GM20000 (cell line): ENCODE results near the gene LRBA.
"Not testable (repeated sequence)": the region's sequence is repeated elsewhere in the genome, so short reads cannot be mapped to it uniquely, and the experiment has no call there.

ENCODE experiments used
- DNase-seq: peaks from one replicate; pipeline ENCODE4 v3.0.0; 2012; ENCODE audit warnings: low spot score
- TF ChIP-seq, protein P1 (sequence below): IDR thresholded peaks from 2 replicates; pipeline ENCODE4 v1.5.1; 2012; ENCODE audit warnings: mild to moderate bottlenecking, control low read depth; ENCODE audit errors: extremely low read depth, missing control alignments

The LRBA gene

DNA sequence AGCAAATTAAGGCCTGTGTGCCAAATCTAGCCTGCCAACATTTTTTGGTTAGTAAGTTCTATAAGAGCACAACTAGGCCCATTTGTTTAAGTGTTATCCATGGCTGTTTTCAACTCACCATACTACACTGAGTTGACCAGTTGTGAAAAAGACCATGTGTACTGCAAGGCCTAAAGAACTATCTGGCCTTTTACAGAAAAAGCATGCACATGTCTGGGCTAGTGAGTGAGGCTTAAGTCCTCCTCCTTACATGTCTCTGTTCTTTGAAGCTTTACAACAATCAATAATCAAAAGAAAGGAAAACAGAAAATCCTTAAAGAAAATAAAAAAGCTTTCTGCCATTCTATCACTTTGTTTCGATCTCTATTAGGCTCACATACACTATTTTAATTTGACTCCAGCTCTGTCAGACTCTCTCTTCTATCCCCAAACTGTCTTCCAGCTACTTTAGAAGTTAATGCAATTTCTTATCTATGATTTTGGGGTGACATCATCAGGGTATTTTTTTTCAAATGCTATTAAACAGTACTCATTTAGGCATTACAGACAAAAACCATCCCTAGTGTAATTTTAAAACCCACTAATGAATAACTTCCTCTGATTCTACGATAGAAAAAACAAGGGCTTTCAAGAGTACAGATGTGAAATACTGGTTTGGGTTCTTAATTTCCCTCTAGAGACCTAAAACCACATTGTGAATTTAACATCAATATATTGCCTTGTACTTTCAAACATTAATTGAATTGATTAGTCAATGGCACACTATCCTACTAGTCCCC lies 271.3 kb downstream of the LRBA start:
- DNase-seq: no peak
- TF ChIP-seq, protein P1, sequence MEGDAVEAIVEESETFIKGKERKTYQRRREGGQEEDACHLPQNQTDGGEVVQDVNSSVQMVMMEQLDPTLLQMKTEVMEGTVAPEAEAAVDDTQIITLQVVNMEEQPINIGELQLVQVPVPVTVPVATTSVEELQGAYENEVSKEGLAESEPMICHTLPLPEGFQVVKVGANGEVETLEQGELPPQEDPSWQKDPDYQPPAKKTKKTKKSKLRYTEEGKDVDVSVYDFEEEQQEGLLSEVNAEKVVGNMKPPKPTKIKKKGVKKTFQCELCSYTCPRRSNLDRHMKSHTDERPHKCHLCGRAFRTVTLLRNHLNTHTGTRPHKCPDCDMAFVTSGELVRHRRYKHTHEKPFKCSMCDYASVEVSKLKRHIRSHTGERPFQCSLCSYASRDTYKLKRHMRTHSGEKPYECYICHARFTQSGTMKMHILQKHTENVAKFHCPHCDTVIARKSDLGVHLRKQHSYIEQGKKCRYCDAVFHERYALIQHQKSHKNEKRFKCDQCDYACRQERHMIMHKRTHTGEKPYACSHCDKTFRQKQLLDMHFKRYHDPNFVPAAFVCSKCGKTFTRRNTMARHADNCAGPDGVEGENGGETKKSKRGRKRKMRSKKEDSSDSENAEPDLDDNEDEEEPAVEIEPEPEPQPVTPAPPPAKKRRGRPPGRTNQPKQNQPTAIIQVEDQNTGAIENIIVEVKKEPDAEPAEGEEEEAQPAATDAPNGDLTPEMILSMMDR: no peak

DNA sequence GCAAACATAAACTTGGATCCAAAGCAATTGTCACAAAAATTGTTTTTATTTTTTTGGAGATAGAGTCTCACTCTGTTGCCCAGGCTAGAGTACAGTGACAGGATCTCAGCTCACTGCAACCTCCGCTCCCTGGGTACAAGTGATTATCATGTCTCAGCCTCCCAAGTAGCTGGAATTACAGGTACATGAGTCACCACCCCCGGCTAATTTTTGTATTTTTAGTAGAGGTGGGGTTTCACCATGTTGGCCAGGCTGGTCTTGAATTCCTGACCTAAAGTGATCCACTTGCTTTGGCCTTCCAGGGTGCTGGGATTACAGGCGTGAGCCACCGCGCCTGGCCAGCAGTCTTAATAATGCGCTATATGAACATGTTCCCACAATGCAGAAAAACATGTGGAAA lies 272.2 kb downstream of the LRBA start:
- DNase-seq: not testable (repeated sequence)

DNA sequence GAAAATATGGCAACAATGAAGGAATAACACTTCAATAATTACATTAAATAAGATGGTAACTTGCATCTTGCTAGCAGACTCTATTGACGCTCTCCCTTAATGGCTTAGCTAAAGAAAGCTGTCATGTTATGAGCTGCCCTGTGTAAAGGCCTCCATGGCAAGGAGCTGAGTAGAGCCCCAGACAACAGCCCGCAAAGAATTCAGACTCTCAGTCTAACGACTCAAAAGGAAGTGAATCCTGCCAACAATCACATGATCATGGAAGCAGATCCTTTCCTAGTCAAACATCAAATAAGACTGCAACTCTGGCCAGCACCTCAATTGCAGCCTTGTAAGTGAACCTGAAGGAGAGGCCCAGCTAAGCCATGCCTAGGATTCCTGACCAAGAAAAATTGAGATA lies 275.5 kb downstream of the LRBA start:
- TF ChIP-seq, protein P1: no peak
- no peak for DNase-seq

DNA sequence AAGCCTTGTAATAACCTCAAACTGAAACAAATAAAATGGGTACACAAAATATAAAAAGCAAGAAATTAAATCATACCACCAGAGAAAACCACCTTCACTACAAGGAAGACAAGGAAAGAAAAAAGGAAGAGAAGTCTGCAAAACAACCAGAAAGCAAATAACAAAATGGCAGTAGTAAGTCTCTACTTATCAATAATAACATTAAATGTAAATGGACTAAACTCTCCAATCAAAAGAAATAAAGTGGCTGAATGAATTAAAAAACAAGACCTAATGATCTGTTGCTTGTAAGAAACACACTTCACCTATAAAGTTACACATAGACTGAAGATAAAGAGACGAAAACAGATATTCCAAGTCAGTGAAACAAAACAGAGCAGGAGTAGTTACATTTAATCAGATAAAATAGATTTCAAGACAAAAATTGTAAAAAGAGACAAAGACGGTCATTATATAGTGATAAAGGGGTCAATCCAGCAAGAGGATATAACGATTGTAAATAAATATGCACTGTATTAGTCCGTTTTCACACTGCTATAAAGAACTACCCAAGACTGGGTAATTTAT lies 289.0 kb downstream of the LRBA start:
- no peak for DNase-seq
- TF ChIP-seq, protein P1: no peak

DNA sequence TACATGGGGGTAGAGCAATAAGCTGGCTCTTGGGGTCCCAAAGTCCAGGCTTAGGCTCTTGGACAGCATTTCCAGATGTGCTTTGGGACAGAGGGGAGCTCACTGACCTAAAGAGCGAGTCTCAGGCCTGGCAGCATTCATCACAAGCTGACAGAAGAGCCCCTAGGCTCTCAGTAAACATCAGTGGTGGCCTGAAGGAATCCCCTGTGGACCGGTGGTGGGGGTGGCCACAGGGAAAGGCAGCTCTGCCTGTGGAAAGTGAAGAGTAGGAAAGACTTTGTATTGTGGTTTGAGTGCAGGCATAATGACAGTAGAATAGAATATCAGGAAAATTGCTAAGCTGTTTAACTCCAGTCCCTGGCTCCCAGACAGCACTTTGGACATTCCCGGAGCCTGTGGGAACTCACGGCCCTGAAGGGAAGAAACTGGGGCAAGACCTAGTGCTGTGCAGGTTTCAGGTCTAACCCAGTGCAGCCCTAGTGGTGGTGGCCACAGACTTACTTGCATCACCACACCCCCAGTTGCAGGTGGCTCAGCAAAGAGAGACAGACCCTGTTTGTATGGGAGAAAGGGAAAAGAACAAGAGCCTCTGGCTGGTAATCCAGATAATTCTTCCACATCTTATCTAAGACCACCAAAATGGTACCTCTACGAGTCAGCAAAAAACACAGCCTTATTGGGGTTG lies 291.2 kb downstream of the LRBA start:
- no peak for DNase-seq
- TF ChIP-seq, protein P1: no peak

DNA sequence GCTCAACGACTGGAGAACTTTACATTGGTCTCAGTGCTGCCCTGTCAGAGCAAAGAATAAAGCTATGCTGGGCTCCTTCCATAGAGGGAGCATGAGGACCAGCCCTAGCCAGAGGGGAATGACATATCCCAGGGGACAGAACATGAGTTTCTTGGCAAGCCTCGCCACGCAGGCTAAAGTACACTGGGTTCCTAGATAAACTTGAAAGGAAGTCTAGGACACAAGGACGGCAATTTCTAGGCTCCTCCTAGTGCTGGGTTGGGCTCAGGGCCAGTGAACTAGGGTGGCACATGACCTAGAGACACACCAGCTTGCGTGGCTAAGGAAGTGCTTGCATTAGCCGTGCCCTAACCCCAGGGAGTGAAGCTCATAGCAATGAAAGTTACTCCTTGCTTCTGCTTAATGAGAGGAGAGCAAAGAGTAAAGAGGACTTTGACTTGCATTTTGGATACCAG lies 292.1 kb downstream of the LRBA start:
- TF ChIP-seq, protein P1: no peak
- DNase-seq: no peak

DNA sequence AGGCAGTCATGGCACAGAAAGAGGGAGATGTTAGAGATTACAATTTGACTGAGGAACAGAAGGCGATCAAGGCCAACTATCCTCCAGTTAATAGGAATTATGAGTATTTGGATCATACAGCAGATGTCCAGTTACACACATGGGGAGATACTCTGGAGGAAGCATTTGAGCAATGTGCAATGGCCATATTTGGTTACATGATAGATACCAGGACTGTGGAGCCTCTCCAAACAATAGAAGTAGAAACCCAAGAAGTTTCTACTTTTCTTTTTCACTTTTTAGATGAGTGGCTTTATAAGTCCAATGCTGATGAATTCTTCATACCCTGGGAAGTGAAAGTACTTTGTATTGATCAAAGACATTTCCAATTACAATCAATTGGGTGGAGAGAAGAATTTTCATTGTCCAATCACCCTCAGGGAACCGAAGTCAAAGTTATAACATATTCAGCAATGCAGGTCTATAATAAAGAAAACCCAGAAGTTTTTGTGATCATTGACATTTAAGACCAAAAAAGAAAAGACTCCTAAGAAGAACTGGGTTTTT lies 294.0 kb downstream of the LRBA start:
- DNase-seq: peak; percentile 3
- TF ChIP-seq, protein P1: no peak
